ENCODE results near the gene OR2C3.
"Not testable (repeated sequence)": the region's sequence is repeated elsewhere in the genome, so short reads cannot be mapped to it uniquely, and the experiment has no call there.

OR2C3 gene

GRCh38 chr1:247536340-247536739 is at the start of gene OR2C3:
Gene OR2C3 (minus strand): TSS chr1:247536440. CDS start chr1:247532511, 3,929 bp downstream.
- no peak for DNase-seq

- DNase-seq, result no peak
Measured at GRCh38 chr1:247578946-247579460, 42.8 kb upstream of the OR2C3 start.

DNA sequence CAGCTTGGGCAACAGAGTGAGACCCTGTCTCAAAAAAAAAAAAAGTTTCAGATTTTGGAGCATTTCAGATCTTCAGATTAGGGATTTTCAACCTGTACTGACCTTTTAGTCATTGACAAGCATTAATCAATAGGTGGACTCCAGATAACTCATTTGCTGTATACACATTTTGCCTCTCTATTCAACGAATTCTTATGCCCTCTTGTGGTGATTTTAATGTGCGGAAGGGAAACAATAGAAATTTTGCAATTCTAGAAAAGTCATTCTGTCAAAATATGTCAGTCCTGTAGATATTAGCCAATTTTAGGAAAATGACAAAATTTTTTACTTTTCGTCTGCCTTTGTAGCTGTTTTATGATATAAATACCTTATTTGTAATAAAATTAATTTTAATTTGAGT is 40.3 kb upstream of the OR2C3 start:
- DNase-seq, result no peak

- DNase-seq, result no peak
Measured at GRCh38 chr1:247574664-247575063, 38.4 kb upstream of the OR2C3 start.

DNA sequence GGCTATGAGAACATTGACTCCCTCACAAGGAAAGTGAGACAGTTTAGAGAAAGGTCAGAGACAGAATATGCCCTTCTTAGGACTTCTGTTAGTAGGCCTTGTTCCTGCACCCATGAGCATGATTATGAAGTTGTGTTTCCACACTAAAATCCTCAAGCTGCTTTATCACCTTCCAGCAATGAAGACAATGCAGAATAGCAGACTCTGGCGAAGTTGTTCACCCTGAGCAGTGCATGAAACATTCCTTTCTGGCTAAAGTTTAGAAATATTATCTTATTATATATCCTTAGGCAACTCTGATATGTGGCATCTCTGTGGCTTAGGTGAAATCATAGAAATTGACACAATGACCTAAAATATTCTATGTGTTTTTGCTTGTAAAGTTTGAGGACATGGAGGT is 38.0 kb upstream of the OR2C3 start:
- DNase-seq, result no peak

DNA sequence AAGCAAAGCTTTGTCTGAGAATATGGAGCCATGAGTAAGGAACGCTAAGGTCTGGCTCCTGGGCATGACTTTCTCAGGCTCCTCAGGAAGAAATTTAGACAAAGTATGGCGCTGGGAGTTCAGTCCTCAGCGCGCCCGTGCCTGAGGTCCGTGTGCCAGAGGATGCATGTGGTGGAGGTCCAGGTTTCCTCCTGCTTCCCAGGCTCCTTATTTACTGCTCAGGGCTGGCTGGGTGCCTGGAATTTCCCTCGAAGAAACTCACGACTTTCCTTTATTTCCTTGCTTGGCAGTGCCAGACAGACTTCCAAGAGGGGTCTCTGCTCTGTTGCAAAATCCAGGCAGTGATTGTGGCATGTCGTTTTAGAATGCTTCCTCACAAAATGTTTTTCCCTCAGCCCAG is 26.0 kb upstream of the OR2C3 start:
- no peak for DNase-seq

GRCh38 chr1:247561711-247562110 is 25.5 kb upstream of the OR2C3 start:
- DNase-seq, result no peak

- no peak for DNase-seq
Measured at GRCh38 chr1:247557926-247558674, 21.9 kb upstream of the OR2C3 start.

DNA sequence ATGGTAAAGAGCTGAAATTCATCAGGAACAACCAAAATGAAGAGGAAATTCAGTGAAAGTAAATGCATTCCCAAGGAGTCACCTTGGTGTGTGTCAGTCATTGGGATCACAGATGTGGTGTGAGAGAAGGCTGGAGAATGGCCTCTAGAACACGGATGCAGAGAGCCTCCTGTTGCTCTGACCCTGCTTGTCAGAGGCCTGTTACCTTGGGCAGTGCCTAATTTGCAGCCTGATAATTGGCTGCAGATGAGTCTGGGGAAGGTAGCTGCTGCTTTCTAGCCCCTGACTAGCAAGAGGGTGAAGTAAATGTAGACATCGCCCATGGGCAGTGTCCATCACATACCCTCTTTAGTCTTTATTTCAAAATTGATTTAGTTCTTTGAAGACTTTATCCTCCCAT is 16.0 kb upstream of the OR2C3 start:
- no peak for DNase-seq

DNA sequence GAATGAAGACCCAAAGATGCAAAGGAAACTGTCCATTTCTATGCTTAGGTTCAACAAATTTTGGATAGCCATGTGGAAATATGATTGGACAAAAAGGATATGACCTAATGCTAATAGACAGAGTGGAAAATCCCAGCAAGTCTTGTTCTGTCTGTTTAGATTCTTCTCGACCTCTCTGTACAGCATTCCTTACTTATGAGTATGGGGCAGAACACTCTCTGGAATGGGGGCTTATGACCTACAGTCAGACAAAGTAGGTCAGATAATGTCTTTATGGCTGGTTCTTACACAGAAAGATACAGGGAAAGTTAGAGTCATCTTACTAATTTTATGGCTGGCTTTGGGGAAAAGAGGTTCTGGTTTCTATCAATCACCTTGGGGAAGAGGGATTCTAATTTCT is 15.5 kb upstream of the OR2C3 start:
- DNase-seq, result no peak

- no peak for DNase-seq
Measured at GRCh38 chr1:247548769-247549182, 12.5 kb upstream of the OR2C3 start, which contains the start of gene GCSAML. Gene GCSAML (plus strand): TSS chr1:247549134. CDS start chr1:247549192, 58 bp downstream.

DNA sequence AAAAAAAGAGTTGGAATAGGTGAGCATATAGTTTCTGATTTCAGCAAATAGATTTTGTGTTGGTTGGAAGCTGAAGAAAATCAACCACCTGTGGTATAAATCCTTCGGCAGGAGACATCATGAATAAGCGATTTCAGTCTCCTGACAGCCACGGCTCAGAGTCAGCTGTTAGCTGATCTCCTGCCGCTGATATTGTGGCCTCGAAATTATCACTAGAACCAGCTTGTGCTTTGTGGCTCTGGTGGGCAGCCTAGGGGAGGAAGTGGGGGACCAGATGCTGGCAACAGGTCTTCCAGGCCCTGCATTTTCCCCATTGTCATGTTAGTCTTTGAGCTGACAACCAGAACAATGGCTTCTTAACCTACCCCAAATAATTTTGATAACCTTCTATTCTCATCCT is 11.9 kb upstream of the OR2C3 start:
- no peak for DNase-seq

- no peak for DNase-seq
Measured at GRCh38 chr1:247542811-247543210, 6.6 kb upstream of the OR2C3 start.

- no peak for DNase-seq
Measured at GRCh38 chr1:247540581-247540980, 4.3 kb upstream of the OR2C3 start.

DNA sequence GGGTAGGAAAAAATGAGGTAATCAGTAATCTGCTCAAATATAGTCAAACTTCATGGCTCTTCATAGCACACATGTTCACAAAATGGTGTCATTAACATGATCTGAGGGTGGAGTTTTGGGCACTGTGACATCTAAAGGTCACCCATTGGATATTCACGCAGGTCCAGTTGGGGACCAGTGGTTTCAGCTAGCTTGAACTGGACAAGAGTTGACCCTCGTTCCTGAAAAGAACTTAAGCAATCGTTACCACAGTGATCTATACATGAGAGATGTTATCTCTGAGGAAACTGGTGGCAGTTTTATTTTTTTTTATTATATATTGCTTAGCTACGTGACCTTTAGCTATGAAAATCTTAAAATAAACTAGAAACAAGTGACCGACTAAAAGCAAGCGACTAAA is 3.0 kb upstream of the OR2C3 start:
- no peak for DNase-seq

DNA sequence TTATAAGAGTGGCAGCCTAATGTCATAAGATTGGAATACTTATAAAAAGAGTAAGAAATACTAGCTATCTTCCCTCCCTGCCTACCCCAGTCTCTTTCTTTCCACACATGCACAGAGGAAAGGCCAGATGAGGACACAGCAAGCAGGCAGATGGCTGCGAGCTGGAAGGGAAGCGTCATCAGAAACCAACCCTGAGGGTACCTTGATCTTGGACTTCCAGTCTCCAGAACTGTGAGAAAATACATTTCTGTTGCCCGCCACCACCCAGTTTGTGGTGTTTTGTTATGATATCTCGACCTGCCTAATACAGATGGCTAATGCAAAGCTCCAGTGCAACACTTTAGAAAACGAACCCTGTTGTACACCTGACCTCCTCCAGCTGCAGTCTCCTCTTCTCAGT is 2.3 kb upstream of the OR2C3 start:
- DNase-seq, result no peak

GRCh38 chr1:247535402-247535801 is 838 bp downstream of the OR2C3 start:
- no peak for DNase-seq

DNA sequence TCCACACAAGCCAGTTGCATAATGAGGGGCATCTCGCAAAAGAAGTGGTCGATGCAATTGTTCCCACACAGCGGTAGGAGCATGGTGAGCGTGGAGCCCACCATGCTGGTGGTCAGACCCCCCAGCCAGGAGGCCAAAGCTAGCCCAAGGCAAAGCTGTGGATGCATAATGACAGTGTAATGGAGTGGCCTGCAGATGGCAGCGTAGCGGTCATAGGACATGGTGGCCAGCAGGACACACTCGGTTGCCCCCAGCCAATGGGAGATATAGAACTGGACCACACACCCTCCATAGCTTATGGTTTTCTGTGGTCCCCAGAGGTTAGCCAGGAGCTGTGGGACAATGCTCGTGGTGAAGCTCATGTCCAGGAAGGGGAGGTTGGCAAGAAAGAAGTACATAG is 4.3 kb downstream of the OR2C3 start:
- DNase-seq, result no peak

GRCh38 chr1:247530785-247531184 is 5.5 kb downstream of the OR2C3 start:
- no peak for DNase-seq

DNA sequence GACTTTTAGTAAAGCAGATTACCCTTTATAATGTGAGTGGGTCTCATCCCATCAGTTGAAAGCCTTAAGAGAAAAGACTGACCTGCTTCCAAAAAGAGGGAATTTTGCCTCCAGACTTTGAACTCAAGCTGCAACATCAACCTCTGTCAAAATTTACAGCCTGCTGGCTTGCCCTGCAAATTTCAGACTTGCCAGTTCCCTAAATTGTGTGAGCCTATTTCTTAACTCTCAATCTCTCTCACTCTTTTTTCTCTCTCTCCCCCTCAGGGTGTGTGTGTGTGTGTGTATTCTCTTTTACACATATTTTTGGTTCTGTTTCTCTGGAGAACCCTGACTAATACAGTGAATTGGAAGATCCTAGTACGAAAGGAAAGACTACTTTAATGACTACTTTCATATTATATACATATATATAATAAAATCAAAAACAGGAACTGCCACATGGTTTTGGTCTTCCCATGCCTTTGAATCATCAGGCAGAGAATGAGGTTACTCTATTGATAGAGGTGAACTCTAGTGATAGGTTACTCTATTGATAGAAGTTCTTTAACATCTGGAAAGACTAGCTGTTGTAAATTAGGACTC is 6.4 kb downstream of the OR2C3 start:
- no peak for DNase-seq

- DNase-seq, result no peak
Measured at GRCh38 chr1:247528812-247529474, 7.3 kb downstream of the OR2C3 start.

GRCh38 chr1:247521886-247522285 is 14.4 kb downstream of the OR2C3 start:
- not testable (repeated sequence) for DNase-seq

- DNase-seq, result no peak
Measured at GRCh38 chr1:247518613-247518891, 17.7 kb downstream of the OR2C3 start.

Data from midbrain (tissue), 1 donor.